Measurements from ENCODE around the gene TRAPPC2B.

The TRAPPC2B gene

DNA sequence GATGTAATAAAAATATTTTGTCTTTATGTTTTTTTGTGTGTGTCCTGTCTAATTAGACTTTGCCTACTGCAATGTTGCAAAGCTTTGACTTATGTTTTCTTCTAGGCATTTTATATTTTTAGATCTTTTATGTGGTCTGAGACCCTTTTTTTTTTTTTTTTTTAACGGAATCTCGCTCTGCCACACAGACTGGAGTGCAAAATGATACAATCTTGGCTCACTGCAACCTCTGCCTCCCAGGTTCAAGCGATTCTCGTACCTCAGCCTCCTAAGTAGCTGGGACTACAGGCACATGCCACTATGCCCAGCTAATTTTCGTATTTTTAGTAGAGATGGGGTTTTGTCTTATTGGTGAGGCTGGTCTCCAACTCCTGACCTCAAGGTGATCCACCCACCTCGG, 20.8 kb upstream of the TRAPPC2B start:
- Histone ChIP-seq H3K27me3 (replicated peaks; ENCODE audit: insufficient read depth, low read length) (no peaks in the 10 kb centered on the region), H3K9me3 (replicated peaks; ENCODE audit: insufficient read depth, low read length) (no peaks in the 10 kb centered on the region), H3K4me3 (ENCODE audit: low read length) (no peak overlapping the region), H3K4me1 (ENCODE audit: low read length) (no peaks in the 10 kb centered on the region), H3K79me2 (ENCODE audit: low read length) (no peaks in the 10 kb centered on the region), H3K9ac (ENCODE audit: low read length) (no peak overlapping the region), H3K36me3 (replicated peaks; ENCODE audit: insufficient read depth, low read length) (no peaks in the 10 kb centered on the region), H3K4me2 (ENCODE audit: low read depth, low read length) (no peak overlapping the region), H4K20me1 (ENCODE audit: insufficient read depth, low read length) (no peaks in the 10 kb centered on the region), H3K9me2 (replicated peaks; ENCODE audit: insufficient read depth, low read length) (no peaks in the 10 kb centered on the region), H2AFZ (ENCODE audit: low read length) (no peak overlapping the region), H3K27ac (ENCODE audit: low read length) (no peak overlapping the region), H3F3A (ENCODE audit: insufficient read depth, low read length) (no peaks in the 10 kb centered on the region)
- TF ChIP-seq EZH2phosphoT487 (IDR thresholded peaks at IDR 0.05; ENCODE audit: low read length) (no peak), EZH2 (optimal IDR thresholded peaks at IDR 0.05; ENCODE audit: low read depth, low read length) (no peak)
- TF ChIP-seq, protein P1, sequence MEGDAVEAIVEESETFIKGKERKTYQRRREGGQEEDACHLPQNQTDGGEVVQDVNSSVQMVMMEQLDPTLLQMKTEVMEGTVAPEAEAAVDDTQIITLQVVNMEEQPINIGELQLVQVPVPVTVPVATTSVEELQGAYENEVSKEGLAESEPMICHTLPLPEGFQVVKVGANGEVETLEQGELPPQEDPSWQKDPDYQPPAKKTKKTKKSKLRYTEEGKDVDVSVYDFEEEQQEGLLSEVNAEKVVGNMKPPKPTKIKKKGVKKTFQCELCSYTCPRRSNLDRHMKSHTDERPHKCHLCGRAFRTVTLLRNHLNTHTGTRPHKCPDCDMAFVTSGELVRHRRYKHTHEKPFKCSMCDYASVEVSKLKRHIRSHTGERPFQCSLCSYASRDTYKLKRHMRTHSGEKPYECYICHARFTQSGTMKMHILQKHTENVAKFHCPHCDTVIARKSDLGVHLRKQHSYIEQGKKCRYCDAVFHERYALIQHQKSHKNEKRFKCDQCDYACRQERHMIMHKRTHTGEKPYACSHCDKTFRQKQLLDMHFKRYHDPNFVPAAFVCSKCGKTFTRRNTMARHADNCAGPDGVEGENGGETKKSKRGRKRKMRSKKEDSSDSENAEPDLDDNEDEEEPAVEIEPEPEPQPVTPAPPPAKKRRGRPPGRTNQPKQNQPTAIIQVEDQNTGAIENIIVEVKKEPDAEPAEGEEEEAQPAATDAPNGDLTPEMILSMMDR (IDR thresholded peaks at IDR 0.05; ENCODE audit: low read length), result no peak
- no peak for DNase-seq

DNA sequence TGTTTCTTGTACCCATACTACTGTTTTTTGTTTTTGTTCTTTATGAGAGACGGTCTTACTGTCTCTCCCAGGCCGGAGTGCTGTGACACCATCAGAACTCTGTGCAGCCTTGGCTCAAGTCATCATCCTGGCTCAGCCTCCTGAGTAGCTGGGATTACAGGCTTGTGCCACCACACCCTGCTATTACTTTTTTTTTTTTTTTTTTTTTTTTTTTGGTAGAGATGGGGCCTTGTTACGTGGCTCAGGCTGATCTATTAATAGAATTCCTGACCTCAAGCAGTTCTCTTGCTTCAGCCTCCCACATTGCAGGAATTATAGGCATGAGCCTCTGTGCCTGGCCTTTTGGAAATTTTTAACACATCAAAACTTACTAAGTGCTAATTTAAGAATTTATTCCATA, 15.2 kb upstream of the TRAPPC2B start:
- no peaks in the 10 kb centered on the region for H3K36me3 ChIP-seq (replicated peaks; ENCODE audit: insufficient read depth, low read length)
- no peak overlapping the region for H3K9ac ChIP-seq (ENCODE audit: low read length)
- TF ChIP-seq EZH2 (optimal IDR thresholded peaks at IDR 0.05; ENCODE audit: low read depth, low read length), result no peak
- TF ChIP-seq, protein P1 (IDR thresholded peaks at IDR 0.05; ENCODE audit: low read length), result no peak
- no peak for TF ChIP-seq EZH2phosphoT487 (IDR thresholded peaks at IDR 0.05; ENCODE audit: low read length)
- H3K79me2 ChIP-seq (ENCODE audit: low read length), result peaks cover 20% of the 10 kb centered on the region
- H3K4me1 ChIP-seq (ENCODE audit: low read length), result peaks cover 5% of the 10 kb centered on the region
- no peaks in the 10 kb centered on the region for H4K20me1 ChIP-seq (ENCODE audit: insufficient read depth, low read length)
- DNase-seq, result no peak
- H3K9me2 ChIP-seq (replicated peaks; ENCODE audit: insufficient read depth, low read length), result no peaks in the 10 kb centered on the region
- H3K9me3 ChIP-seq (replicated peaks; ENCODE audit: insufficient read depth, low read length), result no peaks in the 10 kb centered on the region
- no peak overlapping the region for H3K4me2 ChIP-seq (ENCODE audit: low read depth, low read length)
- no peaks in the 10 kb centered on the region for H3K27me3 ChIP-seq (replicated peaks; ENCODE audit: insufficient read depth, low read length)
- H3K27ac ChIP-seq (ENCODE audit: low read length), result no peak overlapping the region
- no peaks in the 10 kb centered on the region for H3F3A ChIP-seq (ENCODE audit: insufficient read depth, low read length)
- no peak overlapping the region for H3K4me3 ChIP-seq (ENCODE audit: low read length)
- no peak overlapping the region for H2AFZ ChIP-seq (ENCODE audit: low read length)

DNA sequence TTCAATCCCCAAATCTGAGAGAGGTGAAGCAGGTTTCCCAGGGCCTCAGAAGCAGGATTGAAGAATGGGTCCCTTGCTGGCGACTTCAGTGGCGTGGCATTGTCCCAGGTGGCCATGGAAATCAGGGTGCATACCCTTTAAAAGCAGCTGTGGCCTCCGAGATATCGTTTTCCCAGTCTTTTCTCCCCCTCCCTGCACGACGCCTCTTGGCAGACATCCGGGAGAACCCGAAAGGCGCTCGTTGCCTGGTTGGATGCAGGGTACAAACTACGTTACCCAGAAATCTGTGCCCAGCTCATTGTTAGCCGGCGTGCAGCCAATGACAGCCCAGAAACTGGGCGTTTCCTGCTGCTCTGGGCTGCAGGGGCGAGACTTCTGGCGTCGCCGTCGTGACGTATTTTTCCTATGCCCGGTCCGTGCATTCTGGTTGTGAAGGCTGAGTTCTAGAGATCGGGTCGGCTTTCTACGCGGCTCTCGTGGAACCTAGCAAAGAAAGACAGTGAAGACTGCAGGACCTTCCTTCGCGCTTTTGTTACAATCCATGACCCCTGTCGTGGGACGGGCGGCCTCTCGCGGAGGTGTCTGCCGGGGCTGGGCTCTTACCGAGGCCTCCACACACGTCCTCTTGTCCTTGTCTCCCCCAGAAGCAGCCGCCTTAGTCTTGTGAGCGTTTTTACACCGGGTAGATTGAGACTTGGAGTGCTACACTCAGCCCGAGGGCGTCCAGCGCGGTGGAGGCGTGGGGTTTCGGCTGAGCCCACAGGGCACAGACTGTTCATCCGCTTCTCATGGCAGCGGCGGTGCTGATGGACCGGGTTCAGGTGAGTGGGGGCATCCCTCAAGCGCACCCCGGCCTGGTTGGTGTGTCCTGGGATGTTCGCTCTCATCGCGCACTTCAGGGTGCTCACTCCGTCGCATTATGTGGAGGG, 12.2 kb upstream of the TRAPPC2B start, which contains the start of gene ZNF304:
Gene ZNF304, plus strand, starts transcription at position 395 of the 929 bp plus-strand sequence. Its CDS starts 394 bp downstream, at position 789.
- no peaks in the 10 kb centered on the region for H3F3A ChIP-seq (ENCODE audit: insufficient read depth, low read length)
- H3K9me3 ChIP-seq (replicated peaks; ENCODE audit: insufficient read depth, low read length), result no peaks in the 10 kb centered on the region
- H3K79me2 ChIP-seq (ENCODE audit: low read length), result peaks cover 25% of the 10 kb centered on the region
- H3K9me2 ChIP-seq (replicated peaks; ENCODE audit: insufficient read depth, low read length), result no peaks in the 10 kb centered on the region
- peak within 1 kb of the TSS; percentile 90 for H3K4me2 ChIP-seq (ENCODE audit: low read depth, low read length)
- H3K36me3 ChIP-seq (replicated peaks; ENCODE audit: insufficient read depth, low read length), result peaks cover 9% of the 10 kb centered on the region
- H3K9ac ChIP-seq (ENCODE audit: low read length), result peak within 1 kb of the TSS; percentile 78
- peak within 1 kb of the TSS; percentile 32; the same call in 1 of the 2 replicates for H3K27ac ChIP-seq (ENCODE audit: low read length)
- peak; percentile 95 for DNase-seq
- peak within 1 kb of the TSS; percentile 91 for H3K4me3 ChIP-seq (ENCODE audit: low read length)
- H3K4me1 ChIP-seq (ENCODE audit: low read length), result peaks cover 5% of the 10 kb centered on the region
- no peaks in the 10 kb centered on the region for H3K27me3 ChIP-seq (replicated peaks; ENCODE audit: insufficient read depth, low read length)
- no peak for TF ChIP-seq EZH2phosphoT487 (IDR thresholded peaks at IDR 0.05; ENCODE audit: low read length)
- peak within 1 kb of the TSS; percentile 76 for H2AFZ ChIP-seq (ENCODE audit: low read length)
- no peaks in the 10 kb centered on the region for H4K20me1 ChIP-seq (ENCODE audit: insufficient read depth, low read length)
